AG04449 (cell line): Measurements from ENCODE around the gene EBPL.

Source experiments
- CTCF ChIA-PET: fragments of 350-600 bp; formaldehyde crosslinking; extraction: SDS; loops from one replicate; lab custom pipeline; 2021; ENCODE audit warnings: antibody characterized with exemption; lab: Yijun Ruan, JAX
- POLR2A ChIA-PET: fragments of 400-600, 350-600 bp; formaldehyde crosslinking; extraction: SDS; loops from one replicate; lab custom pipeline; 2020; ENCODE audit warnings: antibody characterized with exemption, inconsistent platforms; lab: Yijun Ruan, JAX
- DNase-seq: peaks from one replicate; pipeline ENCODE4 v3.0.0-alpha.2; 2010; ENCODE audit warnings: low read depth, low spot score
- H3K4me3 ChIP-seq: 2 replicates; pipeline ENCODE4 v1.5.1; 2011; ENCODE audit warnings: low read depth, mild to moderate bottlenecking, control low read depth, low read length
- CTCF ChIP-seq: IDR thresholded peaks from one replicate; pipeline ENCODE4 v1.5.1; 2011; ENCODE audit warnings: mild to moderate bottlenecking, moderate library complexity, low read length, control low read depth, inconsistent platforms; ENCODE audit not compliant: insufficient read depth; ENCODE audit errors: missing control alignments

EBPL gene

GRCh38 chr13:49635599-49636433 is 55.5 kb downstream of the EBPL start:
- ChIA-PET CTCF (no interaction called here), POLR2A (no interaction called here)
- no peak for DNase-seq
- H3K4me3 ChIP-seq = peak overlapping the region; percentile 2; the same call in 1 of the 2 replicates
- TF ChIP-seq CTCF = no peak

GRCh38 chr13:49633710-49634109 is 57.6 kb downstream of the EBPL start:
- ChIA-PET CTCF (no interaction called here), POLR2A (no interaction called here)
- H3K4me3 ChIP-seq = no peak overlapping the region
- no peak for TF ChIP-seq CTCF
- DNase-seq = no peak

- no peak for TF ChIP-seq CTCF
- no peak overlapping the region for H3K4me3 ChIP-seq
- no peak for DNase-seq
- ChIA-PET CTCF (no interaction called here), POLR2A (no interaction called here)
Measured at GRCh38 chr13:49632156-49632555, 59.1 kb downstream of the EBPL start.

GRCh38 chr13:49630580-49630979 is 60.7 kb downstream of the EBPL start:
- CTCF ChIA-PET = no interaction called here
- TF ChIP-seq CTCF = no peak
- no peak overlapping the region for H3K4me3 ChIP-seq
- POLR2A ChIA-PET = no interaction called here
- no peak for DNase-seq

- CTCF ChIA-PET = no interaction called here
- H3K4me3 ChIP-seq = no peak overlapping the region
- POLR2A ChIA-PET = no interaction called here
- no peak for TF ChIP-seq CTCF
- DNase-seq = no peak
Measured at GRCh38 chr13:49629947-49630346, 61.3 kb downstream of the EBPL start.

GRCh38 chr13:49629196-49629938 is 61.9 kb downstream of the EBPL start:
- DNase-seq = no peak
- no peak overlapping the region for H3K4me3 ChIP-seq
- TF ChIP-seq CTCF = no peak
- ChIA-PET CTCF (no interaction called here), POLR2A (no interaction called here)
